ENCODE results near the gene CCL21.
"Not testable (repeated sequence)": the region's sequence is repeated elsewhere in the genome, so short reads cannot be mapped to it uniquely, and the experiment has no call there.

The CCL21 gene

GRCh38 chr9:34710023-34710422, at the start of gene CCL21:
TSS of gene CCL21 (minus strand) at chr9:34710136. CDS start at chr9:34710066, 70 bp downstream.
- peak; percentile 6 to 33 for DNase-seq

DNA sequence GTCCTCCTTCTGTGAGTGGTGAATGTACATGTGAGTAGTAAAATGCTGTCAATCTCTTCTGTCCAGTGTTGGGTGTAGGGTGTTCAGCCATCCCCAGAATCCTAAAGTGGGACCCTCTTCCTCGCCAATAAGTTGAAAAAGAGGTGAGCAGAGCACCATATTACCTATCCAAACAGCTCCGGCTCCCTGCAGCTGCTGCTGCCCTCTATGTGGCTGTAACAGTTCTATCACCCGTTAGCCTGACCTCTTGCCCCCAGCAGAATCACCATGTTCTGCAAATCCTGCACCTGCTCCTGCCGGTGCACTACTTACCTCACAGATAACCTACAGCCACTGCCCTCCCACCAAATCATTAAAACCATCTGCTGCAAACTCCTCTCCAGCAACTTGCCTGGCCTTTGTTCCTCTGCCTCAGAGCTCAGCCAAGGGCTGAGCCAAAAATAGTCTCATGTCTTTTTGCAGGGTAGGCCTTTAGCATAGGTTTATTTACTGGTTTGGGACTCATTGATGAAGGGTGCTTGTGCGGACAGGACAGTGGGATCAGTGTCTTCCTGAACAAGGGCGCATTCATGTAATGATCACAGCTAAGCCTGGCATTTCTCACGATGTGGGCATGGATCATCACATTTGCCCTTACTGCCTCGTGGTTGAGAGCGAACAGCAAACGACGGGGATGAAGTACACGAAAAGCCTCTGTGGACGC, 49.6 kb upstream of the CCL21 start:
- DNase-seq = no peak

- DNase-seq = not testable (repeated sequence)
Measured at GRCh38 chr9:34750320-34750719, 40.4 kb upstream of the CCL21 start.

- no peak for DNase-seq
Measured at GRCh38 chr9:34746526-34746925, 36.6 kb upstream of the CCL21 start.

GRCh38 chr9:34744295-34745221, 34.6 kb upstream of the CCL21 start:
- no peak for DNase-seq

- DNase-seq = no peak
Measured at GRCh38 chr9:34742710-34743109, 32.8 kb upstream of the CCL21 start.

GRCh38 chr9:34741628-34742027, 31.7 kb upstream of the CCL21 start:
- DNase-seq = peak in 1 of 2 donors; percentile 5

DNA sequence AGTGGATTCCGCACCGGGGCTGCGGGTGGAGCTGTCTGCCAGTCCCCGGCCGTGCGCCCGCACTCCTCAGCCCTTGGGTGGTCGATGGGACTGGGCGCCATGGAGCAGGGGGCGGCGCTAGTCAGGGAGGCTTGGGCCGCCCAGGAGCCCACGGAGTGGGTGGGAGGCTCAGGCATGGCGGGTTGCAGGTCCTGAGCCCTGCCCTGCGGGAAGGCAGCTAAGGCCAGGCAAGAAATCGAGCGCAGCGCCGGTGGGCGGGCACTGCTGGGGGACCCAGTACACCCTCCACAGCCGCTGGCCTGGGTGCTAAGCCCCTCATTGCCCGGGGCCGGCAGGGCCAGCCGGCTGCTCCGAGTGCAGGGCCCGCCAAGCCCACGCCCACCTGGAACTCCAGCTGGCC, 30.2 kb upstream of the CCL21 start:
- not testable (repeated sequence) for DNase-seq

GRCh38 chr9:34737677-34738260, 27.8 kb upstream of the CCL21 start:
- no peak for DNase-seq

- DNase-seq = no peak
Measured at GRCh38 chr9:34734720-34735119, 24.8 kb upstream of the CCL21 start.

GRCh38 chr9:34732886-34733285, 22.9 kb upstream of the CCL21 start:
- no peak for DNase-seq

DNA sequence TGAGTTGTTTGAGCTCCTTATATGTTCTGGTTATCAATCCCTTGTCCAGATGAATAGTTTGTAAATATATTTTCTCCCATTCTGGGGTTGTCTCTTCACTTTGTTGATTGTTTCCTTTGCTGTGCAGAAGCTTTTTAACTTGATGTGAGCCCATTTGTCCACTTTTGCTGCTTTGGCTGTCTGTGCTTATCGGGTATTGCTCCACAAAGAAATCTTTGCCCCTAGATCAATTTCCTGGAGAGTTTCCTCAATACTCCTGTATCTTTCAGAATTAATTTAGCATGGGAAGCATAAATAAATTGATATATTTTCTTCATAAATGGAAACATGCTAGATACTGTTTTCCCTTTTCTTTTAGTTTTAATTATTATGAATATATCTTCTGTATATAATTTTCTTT, 22.5 kb upstream of the CCL21 start:
- DNase-seq = no peak

DNA sequence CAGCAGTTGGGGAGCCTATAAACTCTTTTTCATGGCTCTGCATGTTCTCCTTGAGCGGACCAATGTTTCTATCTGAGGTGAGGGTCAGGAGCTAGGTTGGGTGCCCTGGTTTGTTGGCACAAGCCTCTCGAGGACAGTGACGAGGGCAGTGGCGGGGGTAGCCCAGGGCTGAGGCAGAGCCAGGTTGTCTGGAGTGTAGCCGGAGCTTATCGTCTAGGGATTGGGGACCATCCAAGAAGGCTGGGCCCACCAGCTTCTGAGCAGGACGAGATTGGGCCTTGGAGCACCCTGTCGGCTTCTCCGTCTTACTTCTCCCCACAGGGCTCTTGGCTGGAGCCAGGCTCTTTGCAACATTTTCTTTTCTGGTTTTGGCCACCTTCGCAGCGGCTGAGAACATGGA, 13.2 kb upstream of the CCL21 start:
- DNase-seq = no peak

DNA sequence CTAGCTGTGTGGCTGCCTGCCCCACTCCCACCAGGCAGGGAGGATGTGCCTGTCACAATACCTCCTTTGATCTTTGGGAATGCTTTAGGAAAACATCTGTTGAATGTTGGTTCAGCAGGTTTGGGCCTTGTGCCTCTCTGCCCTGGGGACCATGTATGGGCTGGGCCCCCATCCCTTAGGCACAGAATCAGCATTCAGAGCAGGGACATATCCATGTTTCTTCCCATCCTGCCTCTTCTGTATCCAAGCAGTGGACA, 9.8 kb upstream of the CCL21 start:
- DNase-seq = not testable (repeated sequence)

- DNase-seq = no peak
Measured at GRCh38 chr9:34719021-34719768, 9.3 kb upstream of the CCL21 start.

DNA sequence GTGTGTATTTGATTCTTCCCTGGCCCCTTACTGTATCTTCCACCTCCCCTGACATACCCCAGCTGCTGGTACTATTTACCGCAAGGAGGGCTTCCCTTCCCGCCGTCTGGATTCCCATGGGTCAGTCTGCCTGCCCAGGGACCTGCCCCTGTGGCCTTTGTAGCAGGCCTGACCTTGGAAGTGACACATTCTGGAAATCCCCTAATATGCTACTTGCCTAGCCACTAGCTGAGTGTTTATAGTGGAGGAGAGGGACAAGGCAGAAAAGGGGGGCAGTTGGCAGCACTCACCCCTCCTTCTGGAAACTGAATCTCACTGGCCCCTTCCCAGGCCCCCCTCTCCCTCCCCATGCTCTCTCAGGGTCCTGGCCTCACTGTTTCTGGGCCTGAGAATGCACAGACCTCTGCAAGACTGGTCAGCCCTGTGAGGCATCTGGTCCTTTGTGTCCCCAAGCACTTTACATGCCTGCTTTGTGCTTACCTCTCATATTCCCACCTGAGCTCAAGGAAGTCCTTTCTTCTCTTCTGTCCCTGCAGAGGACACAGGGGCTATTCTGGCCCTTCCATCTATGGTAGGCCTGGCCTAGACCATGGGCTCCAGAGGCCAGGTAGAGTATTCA, 8.2 kb upstream of the CCL21 start:
- DNase-seq = peak in 1 of 2 donors; percentile 34

DNA sequence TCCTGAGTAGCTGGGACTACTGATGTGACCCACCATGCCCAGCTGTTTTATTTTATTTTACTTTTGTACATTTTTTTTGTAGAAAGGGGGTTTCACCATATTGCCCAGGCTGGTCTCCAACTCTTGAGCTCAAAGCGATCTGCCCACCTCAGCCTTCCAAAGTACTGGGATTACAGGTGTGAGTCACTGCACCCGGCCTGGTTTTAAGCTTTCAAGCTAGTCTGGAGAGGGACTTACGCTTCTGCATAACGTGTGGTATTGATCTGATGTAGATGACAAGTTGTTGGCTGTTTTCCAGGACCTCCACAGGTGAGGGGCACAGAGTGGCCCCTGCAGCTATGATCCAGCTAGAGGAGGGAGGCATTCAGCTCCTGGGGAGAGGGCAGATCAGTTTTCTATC, 6.8 kb upstream of the CCL21 start:
- no peak for DNase-seq

GRCh38 chr9:34715639-34716215, 5.8 kb upstream of the CCL21 start:
- DNase-seq = no peak

DNA sequence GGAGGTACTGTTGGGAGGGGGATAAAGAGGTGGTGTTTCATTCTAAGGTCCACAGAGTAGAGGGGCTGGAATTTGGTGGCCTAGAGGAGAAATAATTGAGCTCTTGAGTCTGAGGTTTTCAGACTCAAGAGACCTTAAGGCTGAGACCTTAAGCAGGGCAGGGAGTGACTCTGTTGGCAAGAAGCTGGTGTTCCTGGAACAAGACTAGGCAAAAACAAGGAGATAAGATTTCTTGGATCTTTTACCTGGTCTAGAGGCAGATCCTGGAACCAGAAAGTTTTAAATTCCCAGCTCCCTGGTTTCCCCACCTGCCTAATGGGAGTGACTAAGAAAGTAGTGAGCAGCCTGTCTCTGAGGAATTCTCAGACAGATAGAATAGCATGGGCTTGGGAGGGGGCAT, 4.1 kb upstream of the CCL21 start:
- DNase-seq = no peak

- no peak for DNase-seq
Measured at GRCh38 chr9:34712140-34712539, 2.2 kb upstream of the CCL21 start.

GRCh38 chr9:34709196-34709978, 549 bp downstream of the CCL21 start:
- DNase-seq = no peak

GRCh38 chr9:34707130-34707529, 2.8 kb downstream of the CCL21 start:
- DNase-seq = no peak

Measured in inflammatory macrophage treated with lipopolysaccharide for 1 hour (primary cell).